Measurements from ENCODE around the gene UBE2Q2.
A peak's percentile ranks its signal among the peaks of the same experiment; 100 is the strongest.
"Not testable (repeated sequence)": the region's sequence is repeated elsewhere in the genome, so short reads cannot be mapped to it uniquely, and the experiment has no call there.

UBE2Q2 gene

GRCh38 chr15:75895731-75896130, 52.5 kb downstream of the UBE2Q2 start:
- H3K4me3 ChIP-seq (ENCODE audit: low read depth, low read length) = no peak overlapping the region
- no peak for TF ChIP-seq CTCF (IDR thresholded peaks at IDR 0.05; ENCODE audit: insufficient read depth, low read length, missing control alignments)
- DNase-seq (ENCODE audit: low read depth, low spot score) = no peak
- CTCF ChIA-PET = interaction anchor here (0.7 kb wide), 1 partner anchor 31 kb away, joined by 3 read pairs; no protein-coding TSS in a partner anchor
- POLR2A ChIA-PET = no interaction called here

DNA sequence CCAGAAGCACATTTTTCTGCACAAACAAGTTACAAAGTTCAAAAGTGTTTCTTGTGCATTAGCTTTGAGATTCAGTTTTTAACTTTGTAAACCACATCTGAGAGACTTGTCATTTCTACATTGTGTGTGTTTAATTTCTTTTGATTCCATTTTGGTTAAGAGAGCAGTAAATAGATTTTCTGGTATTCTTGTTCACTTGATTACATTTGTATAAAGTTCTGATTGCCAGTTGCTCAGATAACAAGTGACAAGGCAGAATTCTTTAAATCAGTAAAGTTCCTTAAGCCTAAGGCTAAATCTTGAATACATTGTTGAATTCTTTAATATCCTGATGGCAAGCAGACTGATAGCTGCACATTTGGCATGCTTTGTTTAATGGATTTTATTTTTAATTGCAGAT, 57.3 kb downstream of the UBE2Q2 start:
- ChIA-PET POLR2A (no interaction called here), CTCF (no interaction called here)
- H3K4me3 ChIP-seq (ENCODE audit: low read depth, low read length) = no peak overlapping the region
- DNase-seq (ENCODE audit: low read depth, low spot score) = no peak
- TF ChIP-seq CTCF (IDR thresholded peaks at IDR 0.05; ENCODE audit: insufficient read depth, low read length, missing control alignments) = no peak

- no peak for DNase-seq (ENCODE audit: low read depth, low spot score)
- ChIA-PET POLR2A (no interaction called here), CTCF (interaction anchor here (1.8 kb wide), 1 partner anchor 9 kb away, joined by 10 read pairs; no protein-coding TSS in a partner anchor)
- no peak overlapping the region for H3K4me3 ChIP-seq (ENCODE audit: low read depth, low read length)
- TF ChIP-seq CTCF (IDR thresholded peaks at IDR 0.05; ENCODE audit: insufficient read depth, low read length, missing control alignments) = no peak
Measured at GRCh38 chr15:75902129-75902557, 58.9 kb downstream of the UBE2Q2 start.

- H3K4me3 ChIP-seq (ENCODE audit: low read depth, low read length) = peak within 1 kb of the TSS; percentile 99
- POLR2A ChIA-PET = interaction anchor here (0.6 to 1.0 kb wide), 3 partner anchors 12 to 274 kb away, joined by 3 read pairs; no protein-coding TSS in a partner anchor
- peak; percentile 31 for DNase-seq (ENCODE audit: low read depth, low spot score)
- CTCF ChIA-PET = interaction anchor here (1.8 to 2.3 kb wide), 3 partner anchors 10 to 25 kb away, joined by 5 to 10 read pairs (median 10); no protein-coding TSS in a partner anchor
- TF ChIP-seq CTCF (IDR thresholded peaks at IDR 0.05; ENCODE audit: insufficient read depth, low read length, missing control alignments) = no peak
Measured at GRCh38 chr15:75903331-75904239, 60.3 kb downstream of the UBE2Q2 start, which contains the start of gene FBXO22. Gene FBXO22 (plus strand): TSS chr15:75903878. CDS start chr15:75903964, 86 bp downstream.

DNA sequence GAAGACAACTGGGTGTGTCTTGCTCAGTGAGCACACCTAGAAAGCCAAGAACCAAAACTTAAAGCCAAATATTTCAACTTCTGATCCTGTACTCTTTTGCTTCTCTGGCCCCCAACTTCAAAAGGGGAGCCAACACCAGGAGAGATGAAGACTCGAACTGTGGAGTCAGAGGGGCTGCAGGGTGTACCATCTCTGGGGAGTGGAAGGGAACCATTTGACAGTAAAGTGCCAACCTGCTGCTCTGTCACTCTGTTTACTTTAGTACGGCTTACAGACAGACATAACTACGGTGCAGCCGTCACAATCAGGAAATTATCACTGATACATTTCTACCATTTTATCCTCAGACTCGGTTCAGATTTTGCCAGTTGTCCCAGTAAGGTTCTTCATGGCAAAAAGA, 62.0 kb downstream of the UBE2Q2 start:
- peak overlapping the region; percentile 29; the same call in 1 of the 2 replicates for H3K4me3 ChIP-seq (ENCODE audit: low read depth, low read length)
- POLR2A ChIA-PET = no interaction called here
- TF ChIP-seq CTCF (IDR thresholded peaks at IDR 0.05; ENCODE audit: insufficient read depth, low read length, missing control alignments) = no peak
- CTCF ChIA-PET = no interaction called here
- no peak for DNase-seq (ENCODE audit: low read depth, low spot score)

GRCh38 chr15:75910355-75910754, 67.1 kb downstream of the UBE2Q2 start:
- POLR2A ChIA-PET; H3K4me3 ChIP-seq (ENCODE audit: low read depth, low read length); DNase-seq (ENCODE audit: low read depth, low spot score): not testable (repeated sequence)
- CTCF ChIA-PET = interaction anchor here (1.9 kb wide), 1 partner anchor 11 kb away, joined by 8 read pairs; no protein-coding TSS in a partner anchor

Data from AG04449 (cell line).